ENCODE results near the gene CRABP2. TPM values are rescaled to one million over a fixed set of nuclear protein-coding genes. Genes with fewer than 3 reads are reported as not detected.

CRABP2 gene
- total RNA-seq, 1 experiment from 2014 or later: 1,115 TPM

DNA sequence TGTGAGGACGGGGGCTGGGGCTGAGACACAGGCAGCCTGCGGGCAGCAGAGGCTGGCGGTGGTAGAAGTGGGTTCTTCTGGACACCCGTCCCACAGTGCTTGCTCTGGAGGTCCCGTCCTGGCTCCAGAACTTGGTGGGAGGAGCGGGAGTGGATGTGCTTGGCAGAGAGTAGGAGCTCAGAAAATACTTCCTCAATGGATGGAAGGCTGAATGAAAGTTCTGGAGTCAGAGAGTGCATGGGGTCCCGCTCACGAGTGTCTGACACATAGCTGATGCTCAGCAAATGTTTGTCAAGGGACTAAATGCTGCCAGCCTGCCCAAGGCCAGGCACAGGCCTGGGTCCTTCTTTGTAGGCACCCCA lies 14.7 kb downstream of the CRABP2 start:
- H3K27me3 ChIP-seq (ENCODE audit: control insufficient read depth, insufficient read depth, low read length): no peaks in the 10 kb centered on the region
- ChIA-PET CTCF (interaction anchor here (0.6 to 5.7 kb wide), 12 partner anchors 11 to 222 kb away, joined by 3 to 118 read pairs (median 14); partner anchors contain the start of genes CRABP2, ISG20L2, METTL25B and NTRK1), POLR2A (interaction anchor here (0.9 to 1.7 kb wide), 3 partner anchors 15 to 50 kb away, joined by 3 to 5 read pairs (median 3); partner anchors contain the start of genes CRABP2 and MRPL24)
- peak overlapping the region in 1 of 2 experiments; percentile 63; a peak in 1 of 4 replicates for H3K4me3 ChIP-seq (ENCODE audit: low read depth in 2 of 2, low read length in 2 of 2)
- in situ Hi-C loops (cut with HindIII; ENCODE audit: low pct_unique_long_range_greater_than_20kb, low sequenced_read_pairs) (no loop called here), intact Hi-C loops (cut with micrococcal nuclease; ENCODE audit: unreplicated experiment) (loop anchor here (2.0 to 10.0 kb wide), 2 partner anchors 14 to 174 kb away; partner anchors contain the start of genes CRABP2 and NTRK1)
- H3K9me3 ChIP-seq (ENCODE audit: control insufficient read depth, insufficient read depth, low read depth, low read length): no peaks in the 10 kb centered on the region
- no peak for TF ChIP-seq TCF7L2 (IDR thresholded peaks at IDR 0.05; ENCODE audit: low read depth, low read length)
- TF ChIP-seq POLR2AphosphoS5 (IDR thresholded peaks at IDR 0.05; ENCODE audit: low read depth, low read length): no peak
- TF ChIP-seq, protein P1, sequence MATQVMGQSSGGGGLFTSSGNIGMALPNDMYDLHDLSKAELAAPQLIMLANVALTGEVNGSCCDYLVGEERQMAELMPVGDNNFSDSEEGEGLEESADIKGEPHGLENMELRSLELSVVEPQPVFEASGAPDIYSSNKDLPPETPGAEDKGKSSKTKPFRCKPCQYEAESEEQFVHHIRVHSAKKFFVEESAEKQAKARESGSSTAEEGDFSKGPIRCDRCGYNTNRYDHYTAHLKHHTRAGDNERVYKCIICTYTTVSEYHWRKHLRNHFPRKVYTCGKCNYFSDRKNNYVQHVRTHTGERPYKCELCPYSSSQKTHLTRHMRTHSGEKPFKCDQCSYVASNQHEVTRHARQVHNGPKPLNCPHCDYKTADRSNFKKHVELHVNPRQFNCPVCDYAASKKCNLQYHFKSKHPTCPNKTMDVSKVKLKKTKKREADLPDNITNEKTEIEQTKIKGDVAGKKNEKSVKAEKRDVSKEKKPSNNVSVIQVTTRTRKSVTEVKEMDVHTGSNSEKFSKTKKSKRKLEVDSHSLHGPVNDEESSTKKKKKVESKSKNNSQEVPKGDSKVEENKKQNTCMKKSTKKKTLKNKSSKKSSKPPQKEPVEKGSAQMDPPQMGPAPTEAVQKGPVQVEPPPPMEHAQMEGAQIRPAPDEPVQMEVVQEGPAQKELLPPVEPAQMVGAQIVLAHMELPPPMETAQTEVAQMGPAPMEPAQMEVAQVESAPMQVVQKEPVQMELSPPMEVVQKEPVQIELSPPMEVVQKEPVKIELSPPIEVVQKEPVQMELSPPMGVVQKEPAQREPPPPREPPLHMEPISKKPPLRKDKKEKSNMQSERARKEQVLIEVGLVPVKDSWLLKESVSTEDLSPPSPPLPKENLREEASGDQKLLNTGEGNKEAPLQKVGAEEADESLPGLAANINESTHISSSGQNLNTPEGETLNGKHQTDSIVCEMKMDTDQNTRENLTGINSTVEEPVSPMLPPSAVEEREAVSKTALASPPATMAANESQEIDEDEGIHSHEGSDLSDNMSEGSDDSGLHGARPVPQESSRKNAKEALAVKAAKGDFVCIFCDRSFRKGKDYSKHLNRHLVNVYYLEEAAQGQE (IDR thresholded peaks at IDR 0.05; ENCODE audit: insufficient read depth in 1 of 2, low read depth in 2 of 2, low read length in 1 of 2): no peak
- TF ChIP-seq SIN3A (IDR thresholded peaks at IDR 0.05; ENCODE audit: borderline replicate concordance, insufficient read depth, low read depth, low read length): no peak
- TF ChIP-seq, protein P2, sequence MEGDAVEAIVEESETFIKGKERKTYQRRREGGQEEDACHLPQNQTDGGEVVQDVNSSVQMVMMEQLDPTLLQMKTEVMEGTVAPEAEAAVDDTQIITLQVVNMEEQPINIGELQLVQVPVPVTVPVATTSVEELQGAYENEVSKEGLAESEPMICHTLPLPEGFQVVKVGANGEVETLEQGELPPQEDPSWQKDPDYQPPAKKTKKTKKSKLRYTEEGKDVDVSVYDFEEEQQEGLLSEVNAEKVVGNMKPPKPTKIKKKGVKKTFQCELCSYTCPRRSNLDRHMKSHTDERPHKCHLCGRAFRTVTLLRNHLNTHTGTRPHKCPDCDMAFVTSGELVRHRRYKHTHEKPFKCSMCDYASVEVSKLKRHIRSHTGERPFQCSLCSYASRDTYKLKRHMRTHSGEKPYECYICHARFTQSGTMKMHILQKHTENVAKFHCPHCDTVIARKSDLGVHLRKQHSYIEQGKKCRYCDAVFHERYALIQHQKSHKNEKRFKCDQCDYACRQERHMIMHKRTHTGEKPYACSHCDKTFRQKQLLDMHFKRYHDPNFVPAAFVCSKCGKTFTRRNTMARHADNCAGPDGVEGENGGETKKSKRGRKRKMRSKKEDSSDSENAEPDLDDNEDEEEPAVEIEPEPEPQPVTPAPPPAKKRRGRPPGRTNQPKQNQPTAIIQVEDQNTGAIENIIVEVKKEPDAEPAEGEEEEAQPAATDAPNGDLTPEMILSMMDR (IDR thresholded peaks at IDR 0.05): no peak
- no peaks in the 10 kb centered on the region for H3K36me3 ChIP-seq (ENCODE audit: control insufficient read depth, insufficient read depth, low read length)
- no peak for DNase-seq (ENCODE audit: low read depth, low spot score)
- BruUV-seq (replicated peaks): no TSS peak
- ATAC-seq: no peak
- H3K4me1 ChIP-seq (ENCODE audit: control insufficient read depth, insufficient read depth, low read length): peaks cover 56% of the 10 kb centered on the region
- peak overlapping the region; percentile 95 for H3K27ac ChIP-seq (ENCODE audit: low read length)

DNA sequence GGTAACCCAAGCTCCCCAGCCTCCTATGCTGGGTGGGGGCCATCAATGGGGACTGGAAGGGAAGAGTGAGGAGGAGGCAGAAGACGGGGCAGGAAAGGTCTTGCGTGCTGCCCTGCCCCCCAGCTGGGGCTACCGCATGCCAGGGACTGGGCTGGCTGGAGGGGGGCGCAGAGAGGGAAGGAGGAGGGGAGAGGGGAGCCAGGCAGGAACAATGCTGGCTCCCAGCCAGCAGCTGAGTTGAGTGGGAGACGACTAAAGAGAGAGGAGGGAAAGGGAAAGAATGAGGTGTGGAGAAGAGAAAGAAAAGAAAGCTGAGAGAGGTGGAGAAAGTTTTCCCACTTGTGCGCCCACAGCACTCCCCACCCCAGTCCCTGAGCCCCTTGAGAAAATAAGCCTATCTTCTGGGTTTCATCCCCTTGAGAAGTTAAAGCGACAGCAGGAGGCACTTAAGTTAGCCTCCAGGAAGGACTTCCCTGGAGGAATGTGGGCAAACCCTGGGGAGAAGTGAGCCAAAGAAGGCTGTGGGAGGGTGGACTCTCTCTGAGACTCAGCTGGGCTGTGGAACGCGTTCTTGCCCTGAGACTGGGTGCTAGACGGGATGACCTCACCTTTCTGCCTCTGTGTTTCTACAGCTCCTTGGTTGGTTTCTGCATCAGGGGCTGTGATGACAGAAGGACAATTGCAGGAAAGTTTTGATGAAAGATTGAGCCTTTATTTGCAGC lies 15.3 kb downstream of the CRABP2 start:
- ATAC-seq (peak; percentile 0; the same call in 1 of the 2 replicates), DNase-seq (ENCODE audit: low read depth, low spot score) (no peak)
- CTCF ChIA-PET: interaction anchor here (0.6 to 5.7 kb wide), 27 partner anchors 8 to 238 kb away, joined by 3 to 118 read pairs (median 6); partner anchors contain the start of genes CRABP2, HDGF, ISG20L2 and METTL25B
- POLR2A ChIA-PET: interaction anchor here (0.9 to 1.7 kb wide), 5 partner anchors 16 to 51 kb away, joined by 3 to 12 read pairs (median 5); partner anchors contain the start of genes CRABP2 and MRPL24
- H3K4me1 ChIP-seq (ENCODE audit: control insufficient read depth, insufficient read depth, low read length): peaks cover 56% of the 10 kb centered on the region
- no TSS peak for BruUV-seq (replicated peaks)
- no peaks in the 10 kb centered on the region for H3K27me3 ChIP-seq (ENCODE audit: control insufficient read depth, insufficient read depth, low read length)
- no peaks in the 10 kb centered on the region for H3K9me3 ChIP-seq (ENCODE audit: control insufficient read depth, insufficient read depth, low read depth, low read length)
- H3K27ac ChIP-seq (ENCODE audit: low read length): peak overlapping the region; percentile 95
- TF ChIP-seq, protein P1 (IDR thresholded peaks at IDR 0.05; ENCODE audit: insufficient read depth in 1 of 2, low read depth in 2 of 2, low read length in 1 of 2): no peak
- 0 out of 2 replicates have a peak, but pooled peaks have one; percentile 32 for TF ChIP-seq POLR2AphosphoS5 (IDR thresholded peaks at IDR 0.05; ENCODE audit: low read depth, low read length)
- intact Hi-C loops (cut with micrococcal nuclease; ENCODE audit: unreplicated experiment) (loop anchor here (1.0 to 10.0 kb wide), 3 partner anchors 15 to 175 kb away; partner anchors contain the start of genes CRABP2 and NTRK1), in situ Hi-C loops (cut with HindIII; ENCODE audit: low pct_unique_long_range_greater_than_20kb, low sequenced_read_pairs) (no loop called here)
- H3K36me3 ChIP-seq (ENCODE audit: control insufficient read depth, insufficient read depth, low read length): no peaks in the 10 kb centered on the region
- H3K4me3 ChIP-seq (ENCODE audit: low read depth in 2 of 2, low read length in 2 of 2): peak overlapping the region; percentile 39 to 63

Measured in Panc1 (cell line).